PC-3 (cell line): ENCODE data around the gene KIF1C. TPM values are rescaled to one million over a fixed set of nuclear protein-coding genes. Genes with fewer than 3 reads are reported as not detected.

Experiments used
- ATAC-seq: fragments of 200-7000 bp; cut with Tn5 transposase; 2 replicates; pipeline ENCODE4 v1.9.1; 2020; ENCODE audit warnings: mild to moderate bottlenecking, moderate library complexity
- BruUV-seq: library from RNA; stranded (reverse); fragments of 400-500 nt; replicated peaks from 2 replicates; lab custom pipeline; 2021; lab: Mats Ljungman, UMichigan
- CTCF ChIA-PET: fragments of 300-600 bp; sonication (Branson Sonifier 250); formaldehyde crosslinking; loops from one replicate; lab custom pipeline; 2022; ENCODE audit warnings: antibody characterized with exemption; lab: Charles Lee
- POLR2A ChIA-PET: fragments of 300-600 bp; sonication (Branson Sonifier 250); formaldehyde crosslinking; loops from one replicate; lab custom pipeline; 2022; ENCODE audit warnings: antibody characterized with exemption; ENCODE audit not compliant: unreplicated experiment; lab: Charles Lee
- DNase-seq: peaks from one replicate; pipeline ENCODE4 v3.0.0-alpha.2; 2015
- H2AFZ ChIP-seq: fragments of 300-600 bp; sonication (generic); 2 replicates; pipeline ENCODE4 v1.6.0; 2016; ENCODE audit warnings: antibody characterized with exemption, low read length
- H3F3A ChIP-seq: fragments of 300-600 bp; sonication (generic); one replicate; pipeline ENCODE4 v1.6.0; 2017; ENCODE audit warnings: antibody characterized with exemption, low read length, control low read depth, mild to moderate bottlenecking; ENCODE audit not compliant: unreplicated experiment
- H3K27ac ChIP-seq: fragments of 300-600 bp; sonication (generic); 2 replicates; pipeline ENCODE4 v1.5.1; 2016; ENCODE audit warnings: mild to moderate bottlenecking, low read length
- H3K27me3 ChIP-seq: fragments of 300-600 bp; sonication (generic); 2 replicates; pipeline ENCODE4 v1.6.1; 2016; ENCODE audit warnings: low read length, mixed read lengths
- H3K36me3 ChIP-seq: fragments of 300-600 bp; sonication (generic); 2 replicates; pipeline ENCODE4 v1.6.1; 2016; ENCODE audit warnings: low read depth, mixed run types, low read length, mixed read lengths
- H3K4me1 ChIP-seq: fragments of 300-600 bp; sonication (generic); 2 replicates; pipeline ENCODE4 v1.5.1; 2016; ENCODE audit warnings: low read length; ENCODE audit not compliant: insufficient read depth
- H3K4me2 ChIP-seq: fragments of 300-600 bp; sonication (generic); 2 replicates; pipeline ENCODE4 v1.6.0; 2016; ENCODE audit warnings: low read length
- H3K4me3 ChIP-seq: fragments of 300-600 bp; sonication (generic); 2 replicates; pipeline ENCODE4 v1.5.1; 2016; ENCODE audit warnings: mild to moderate bottlenecking, low read length, mixed read lengths
- H3K79me2 ChIP-seq: fragments of 300-600 bp; sonication (generic); 2 replicates; pipeline ENCODE4 v1.6.1; 2017; ENCODE audit warnings: low read length, mixed read lengths
- H3K9ac ChIP-seq: fragments of 300-600 bp; sonication (generic); 2 replicates; pipeline ENCODE4 v1.6.0; 2016; ENCODE audit warnings: mild to moderate bottlenecking, low read length
- H3K9me2 ChIP-seq: fragments of 300-600 bp; sonication (generic); replicated peaks from 2 replicates; pipeline ENCODE4 v1.6.1; 2016; ENCODE audit warnings: mixed run types, low read length, mixed read lengths
- H3K9me3 ChIP-seq: fragments of 300-600 bp; sonication (generic); 2 replicates; pipeline ENCODE4 v1.6.1; 2016; ENCODE audit warnings: low read length, mixed read lengths
- H4K20me1 ChIP-seq: fragments of 300-600 bp; sonication (generic); 2 replicates; pipeline ENCODE4 v1.6.1; 2016; ENCODE audit warnings: low read length, mixed read lengths
- EZH2 ChIP-seq: fragments of 300-600 bp; sonication (generic); IDR thresholded peaks from one replicate; pipeline ENCODE4 v1.6.1; 2017; ENCODE audit warnings: antibody characterized with exemption, mild to moderate bottlenecking, low read length; ENCODE audit not compliant: unreplicated experiment
- EZH2phosphoT487 ChIP-seq: fragments of 300-600 bp; sonication (generic); IDR thresholded peaks from 2 replicates; pipeline ENCODE4 v1.6.1; 2018; ENCODE audit warnings: mild to moderate bottlenecking, antibody characterized with exemption, low read length, borderline replicate concordance
- intact Hi-C: fragments of 100-400 bp; cut with micrococcal nuclease; formaldehyde crosslinking; loops from 2 replicates; pipeline ENCODE4 v1.9.0; 2023
- microRNA-seq: library from miRNA; unstranded; fragments of <30 nt; microRNA quantifications from one replicate; pipeline ENCODE4 v1.1.0, GENCODE V29; 2020; ENCODE audit not compliant: unreplicated experiment
- total RNA-seq: library from RNA; depleted of rRNA; stranded (reverse); fragments of >200 nt; gene quantifications from 2 replicates; pipeline ENCODE4 v1.2.3, GENCODE V29; 2014; rRNA removed
- TF ChIP-seq, protein P1 (sequence below): fragments of 300-600 bp; sonication (generic); conservative IDR thresholded peaks from 2 replicates; pipeline ENCODE4 v1.5.1; 2017; ENCODE audit warnings: antibody characterized with exemption, low read depth, mild to moderate bottlenecking, low read length

The KIF1C gene
- total RNA-seq, 1 experiment from 2014 or later, result 60.9 TPM

DNA sequence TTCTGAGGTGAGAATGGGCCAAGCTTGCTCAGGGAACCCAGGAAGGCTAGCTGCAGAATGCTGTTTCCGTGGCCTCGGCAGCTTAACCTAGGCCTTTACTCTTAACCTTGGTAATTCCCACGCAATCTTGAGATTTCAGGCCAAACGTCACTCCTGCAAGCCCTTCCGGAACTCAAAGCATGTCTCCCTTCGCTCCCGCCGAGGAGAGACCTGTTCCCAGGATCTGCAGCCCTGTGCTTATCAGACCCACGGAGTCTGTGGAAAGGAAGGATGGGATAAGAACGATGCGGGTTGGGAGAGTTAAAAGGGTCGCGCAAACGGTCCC, 80.0 kb downstream of the KIF1C start:
- TF ChIP-seq EZH2phosphoT487 (no peak), EZH2 (no peak)
- TF ChIP-seq, protein P1, sequence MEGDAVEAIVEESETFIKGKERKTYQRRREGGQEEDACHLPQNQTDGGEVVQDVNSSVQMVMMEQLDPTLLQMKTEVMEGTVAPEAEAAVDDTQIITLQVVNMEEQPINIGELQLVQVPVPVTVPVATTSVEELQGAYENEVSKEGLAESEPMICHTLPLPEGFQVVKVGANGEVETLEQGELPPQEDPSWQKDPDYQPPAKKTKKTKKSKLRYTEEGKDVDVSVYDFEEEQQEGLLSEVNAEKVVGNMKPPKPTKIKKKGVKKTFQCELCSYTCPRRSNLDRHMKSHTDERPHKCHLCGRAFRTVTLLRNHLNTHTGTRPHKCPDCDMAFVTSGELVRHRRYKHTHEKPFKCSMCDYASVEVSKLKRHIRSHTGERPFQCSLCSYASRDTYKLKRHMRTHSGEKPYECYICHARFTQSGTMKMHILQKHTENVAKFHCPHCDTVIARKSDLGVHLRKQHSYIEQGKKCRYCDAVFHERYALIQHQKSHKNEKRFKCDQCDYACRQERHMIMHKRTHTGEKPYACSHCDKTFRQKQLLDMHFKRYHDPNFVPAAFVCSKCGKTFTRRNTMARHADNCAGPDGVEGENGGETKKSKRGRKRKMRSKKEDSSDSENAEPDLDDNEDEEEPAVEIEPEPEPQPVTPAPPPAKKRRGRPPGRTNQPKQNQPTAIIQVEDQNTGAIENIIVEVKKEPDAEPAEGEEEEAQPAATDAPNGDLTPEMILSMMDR, result no peak
- H3K9ac ChIP-seq, result peak overlapping the region; percentile 48; the same call in 1 of the 2 replicates
- ChIA-PET CTCF (no interaction called here), POLR2A (no interaction called here)
- BruUV-seq, result no TSS peak
- peak overlapping the region; percentile 72 for H3K4me3 ChIP-seq
- H3K4me2 ChIP-seq, result peak overlapping the region; percentile 84
- no peaks in the 10 kb centered on the region; the same call in 1 of the 2 replicates for H3K36me3 ChIP-seq
- H3K4me1 ChIP-seq, result no peaks in the 10 kb centered on the region; the same call in 1 of the 2 replicates
- H3K9me3 ChIP-seq, result 0 out of 2 replicates have a peak, but pooled peaks cover 2% of the 10 kb centered on the region
- no peak overlapping the region for H3K27ac ChIP-seq
- H2AFZ ChIP-seq, result peak overlapping the region; percentile 98
- H4K20me1 ChIP-seq, result no peaks in the 10 kb centered on the region
- intact Hi-C loops, result no loop called here
- H3K27me3 ChIP-seq, result no peaks in the 10 kb centered on the region
- H3F3A ChIP-seq, result no peaks in the 10 kb centered on the region
- H3K79me2 ChIP-seq, result no peaks in the 10 kb centered on the region
- no peak for DNase-seq
- no peaks in the 10 kb centered on the region for H3K9me2 ChIP-seq
- no peak for ATAC-seq

Small RNA genes within 50 kb of the gene (microRNA-seq; reads per million reads assigned to microRNA genes)
- gene MIR6864 (not detected), gene MIR6865 (not detected)

Other genes starting within 250 kb of the KIF1C start
- gene TM4SF5, start 226.1 kb upstream of the KIF1C start, total RNA-seq, result not detected in 2 replicates
- 1.2 and 3.1 TPM in 2 replicates for gene VMO1, start 211.6 kb upstream of the KIF1C start, total RNA-seq
- gene GLTPD2, start 209.0 kb upstream of the KIF1C start, total RNA-seq, result 0.98 TPM in 1 of 2 replicates, not detected in the other
- 281 and 405 TPM in 2 replicates for gene PSMB6, start 201.8 kb upstream of the KIF1C start, total RNA-seq
- gene PLD2, start 190.8 kb upstream of the KIF1C start, total RNA-seq, result 24.3 and 27.3 TPM in 2 replicates
- gene MINK1, start 164.6 kb upstream of the KIF1C start, total RNA-seq, result 44.5 and 64.8 TPM in 2 replicates
- 0.35 and 0.36 TPM in 2 replicates for gene C17orf107, start 98.4 kb upstream of the KIF1C start, total RNA-seq
- 0.11 TPM in 1 of 2 replicates, not detected in the other for gene CHRNE, start 94.9 kb upstream of the KIF1C start, total RNA-seq
- not detected in 2 replicates for gene GP1BA, start 65.7 kb upstream of the KIF1C start, total RNA-seq
- gene SLC25A11, start 57.9 kb upstream of the KIF1C start, total RNA-seq, result 64.3 and 72.1 TPM in 2 replicates
- gene RNF167, start 57.7 kb upstream of the KIF1C start, total RNA-seq, result 37.8 and 43.1 TPM in 2 replicates
- 1,914 and 2,339 TPM in 2 replicates for gene PFN1, start 49.4 kb upstream of the KIF1C start, total RNA-seq
- gene ENO3, start 46.8 kb upstream of the KIF1C start, total RNA-seq, result 2.4 and 7.5 TPM in 2 replicates
- gene SPAG7, start 30.1 kb upstream of the KIF1C start, total RNA-seq, result 44.1 and 48.4 TPM in 2 replicates
- gene CAMTA2, start 10.3 kb upstream of the KIF1C start, total RNA-seq, result 6.2 and 27.2 TPM in 2 replicates
- gene INCA1, start 428 bp upstream of the KIF1C start, total RNA-seq, result not detected in 2 replicates
- not detected in 2 replicates for gene SLC52A1, start 37.5 kb downstream of the KIF1C start, total RNA-seq
- 0.58 and 0.84 TPM in 2 replicates for gene ZFP3, start 80.5 kb downstream of the KIF1C start, total RNA-seq
- gene ZNF232, start 113.9 kb downstream of the KIF1C start, total RNA-seq, result 3.5 and 4.7 TPM in 2 replicates
- not detected in 2 replicates for gene USP6, start 118.1 kb downstream of the KIF1C start, total RNA-seq
- 1.7 and 9.4 TPM in 2 replicates for gene ZNF594, start 193.9 kb downstream of the KIF1C start, total RNA-seq
- gene SCIMP, start 236.9 kb downstream of the KIF1C start, total RNA-seq, result not detected in 2 replicates